ENCODE measurements around the gene HAAO. TPM values are rescaled to one million over a fixed set of nuclear protein-coding genes. Genes with fewer than 3 reads are reported as not detected.

The HAAO gene
- polyA plus RNA-seq, 1 experiment: 3.1 TPM

DNA sequence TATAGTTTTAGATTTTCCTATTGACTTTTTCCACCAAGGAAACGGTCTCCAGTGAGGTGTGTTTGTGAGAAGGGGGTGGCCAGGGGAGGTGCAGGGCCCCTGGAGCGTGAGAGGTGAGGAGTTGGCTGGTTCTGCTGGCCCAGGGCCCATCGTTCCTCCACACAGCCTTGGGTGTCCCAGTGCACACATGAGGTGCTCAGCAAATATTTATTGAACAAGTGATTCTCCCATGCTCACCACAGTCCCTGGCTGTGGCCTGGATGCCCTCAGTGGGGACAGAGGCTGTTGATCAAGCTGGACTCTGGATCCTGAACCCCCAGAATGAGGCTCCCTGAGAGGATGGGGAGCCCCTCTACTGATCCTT is 5.0 kb downstream of the HAAO start:
- peaks cover 14% of the 10 kb centered on the region for H3K27me3 ChIP-seq (ENCODE audit: control insufficient read depth, insufficient read depth, low read length)
- H3K4me3 ChIP-seq (ENCODE audit: low read depth, low read length): no peak overlapping the region
- TF ChIP-seq, protein P1, sequence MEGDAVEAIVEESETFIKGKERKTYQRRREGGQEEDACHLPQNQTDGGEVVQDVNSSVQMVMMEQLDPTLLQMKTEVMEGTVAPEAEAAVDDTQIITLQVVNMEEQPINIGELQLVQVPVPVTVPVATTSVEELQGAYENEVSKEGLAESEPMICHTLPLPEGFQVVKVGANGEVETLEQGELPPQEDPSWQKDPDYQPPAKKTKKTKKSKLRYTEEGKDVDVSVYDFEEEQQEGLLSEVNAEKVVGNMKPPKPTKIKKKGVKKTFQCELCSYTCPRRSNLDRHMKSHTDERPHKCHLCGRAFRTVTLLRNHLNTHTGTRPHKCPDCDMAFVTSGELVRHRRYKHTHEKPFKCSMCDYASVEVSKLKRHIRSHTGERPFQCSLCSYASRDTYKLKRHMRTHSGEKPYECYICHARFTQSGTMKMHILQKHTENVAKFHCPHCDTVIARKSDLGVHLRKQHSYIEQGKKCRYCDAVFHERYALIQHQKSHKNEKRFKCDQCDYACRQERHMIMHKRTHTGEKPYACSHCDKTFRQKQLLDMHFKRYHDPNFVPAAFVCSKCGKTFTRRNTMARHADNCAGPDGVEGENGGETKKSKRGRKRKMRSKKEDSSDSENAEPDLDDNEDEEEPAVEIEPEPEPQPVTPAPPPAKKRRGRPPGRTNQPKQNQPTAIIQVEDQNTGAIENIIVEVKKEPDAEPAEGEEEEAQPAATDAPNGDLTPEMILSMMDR (IDR thresholded peaks at IDR 0.05; ENCODE audit: low read depth, low read length): no peak
- POLR2A ChIA-PET: no interaction called here
- H3K27ac ChIP-seq (ENCODE audit: low read depth, low read length): no peak overlapping the region
- no peak for DNase-seq (ENCODE audit: low read depth, low spot score)
- CTCF ChIA-PET: no interaction called here
- no peaks in the 10 kb centered on the region for H3K9me3 ChIP-seq (ENCODE audit: control insufficient read depth, insufficient read depth, low read length)

DNA sequence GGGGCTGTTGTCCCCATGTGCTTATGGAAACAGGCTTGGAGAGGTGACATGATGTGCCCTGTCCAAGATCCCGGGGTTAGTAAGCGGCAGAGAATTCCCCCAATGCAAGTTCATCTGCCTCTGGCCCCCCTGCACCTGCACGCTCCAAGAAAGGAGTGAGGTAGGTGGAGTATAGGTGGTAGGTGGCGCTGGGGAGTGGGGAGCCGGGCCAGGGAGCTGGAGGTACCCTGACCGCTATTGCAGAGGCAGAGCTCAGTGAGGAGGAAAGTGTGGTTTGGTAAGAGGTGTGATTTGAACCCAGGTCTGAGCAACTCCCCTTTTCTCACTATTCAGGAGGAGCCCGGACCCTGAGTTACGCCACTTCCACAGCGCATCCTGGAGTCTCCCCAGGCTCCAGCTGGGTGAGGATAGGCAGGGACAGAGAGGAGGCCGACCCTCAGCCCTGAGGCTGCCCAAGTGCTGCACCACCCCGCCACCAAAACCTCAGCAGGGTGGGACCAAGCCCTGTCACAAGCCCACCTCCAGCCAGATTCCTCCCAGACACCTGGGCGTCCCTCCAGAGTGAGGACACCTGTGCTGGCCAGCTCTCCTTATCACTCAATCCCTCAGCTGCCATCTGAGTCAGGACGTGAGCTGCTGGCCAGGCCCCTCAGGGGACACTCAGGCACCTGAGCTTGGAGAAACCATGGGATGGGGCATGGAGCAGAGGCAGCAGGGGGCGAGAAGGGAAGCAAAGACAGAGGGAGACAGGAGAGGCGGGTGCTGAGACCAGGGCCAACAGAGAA is 5.6 kb downstream of the HAAO start:
- no peak for DNase-seq (ENCODE audit: low read depth, low spot score)
- no peaks in the 10 kb centered on the region for H3K9me3 ChIP-seq (ENCODE audit: control insufficient read depth, insufficient read depth, low read length)
- ChIA-PET POLR2A (no interaction called here), CTCF (no interaction called here)
- H3K27me3 ChIP-seq (ENCODE audit: control insufficient read depth, insufficient read depth, low read length): peaks cover 9% of the 10 kb centered on the region
- no peak overlapping the region for H3K27ac ChIP-seq (ENCODE audit: low read depth, low read length)
- no peak overlapping the region for H3K4me3 ChIP-seq (ENCODE audit: low read depth, low read length)
- TF ChIP-seq, protein P1 (IDR thresholded peaks at IDR 0.05; ENCODE audit: low read depth, low read length): no peak

DNA sequence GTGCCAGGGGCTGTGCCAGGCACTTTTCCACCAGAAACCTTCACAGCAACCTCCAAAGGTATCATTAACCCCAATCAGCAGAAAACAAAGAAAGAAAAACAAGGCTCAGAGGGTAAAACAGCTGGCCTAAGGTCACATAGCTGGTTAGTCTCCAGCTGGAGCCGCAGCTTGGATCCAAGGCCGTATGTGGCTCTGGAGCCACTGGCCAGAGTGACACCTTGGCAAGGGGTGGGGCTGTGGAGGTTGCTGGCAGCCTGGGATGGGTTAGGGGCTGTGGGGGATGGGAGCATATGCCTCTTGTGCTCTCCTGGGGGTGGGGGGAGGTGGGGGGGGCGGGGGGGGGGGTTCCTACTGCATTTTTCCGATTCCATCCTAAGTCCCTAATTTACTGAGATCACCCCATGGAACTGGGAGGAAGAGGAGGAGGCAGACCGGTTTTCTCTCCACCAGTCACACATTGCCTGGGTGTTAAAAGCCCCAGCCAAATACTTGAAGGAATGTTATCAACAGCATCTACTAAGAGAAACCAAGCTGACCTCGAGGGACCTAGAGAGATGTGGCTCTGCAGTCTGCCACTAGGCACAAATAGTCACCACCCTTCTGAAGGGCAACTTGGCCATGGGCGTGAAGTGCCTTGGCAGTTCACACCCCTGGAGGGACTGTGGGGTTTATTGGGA is 8.0 kb downstream of the HAAO start:
- H3K4me3 ChIP-seq (ENCODE audit: low read depth, low read length): no peak overlapping the region
- no peak overlapping the region for H3K27ac ChIP-seq (ENCODE audit: low read depth, low read length)
- ChIA-PET POLR2A (no interaction called here), CTCF (no interaction called here)
- TF ChIP-seq, protein P1 (IDR thresholded peaks at IDR 0.05; ENCODE audit: low read depth, low read length): no peak
- DNase-seq (ENCODE audit: low read depth, low spot score): no peak
- H3K9me3 ChIP-seq (ENCODE audit: control insufficient read depth, insufficient read depth, low read length): no peaks in the 10 kb centered on the region; the same call in 1 of the 2 replicates
- peaks cover 8% of the 10 kb centered on the region for H3K27me3 ChIP-seq (ENCODE audit: control insufficient read depth, insufficient read depth, low read length)

DNA sequence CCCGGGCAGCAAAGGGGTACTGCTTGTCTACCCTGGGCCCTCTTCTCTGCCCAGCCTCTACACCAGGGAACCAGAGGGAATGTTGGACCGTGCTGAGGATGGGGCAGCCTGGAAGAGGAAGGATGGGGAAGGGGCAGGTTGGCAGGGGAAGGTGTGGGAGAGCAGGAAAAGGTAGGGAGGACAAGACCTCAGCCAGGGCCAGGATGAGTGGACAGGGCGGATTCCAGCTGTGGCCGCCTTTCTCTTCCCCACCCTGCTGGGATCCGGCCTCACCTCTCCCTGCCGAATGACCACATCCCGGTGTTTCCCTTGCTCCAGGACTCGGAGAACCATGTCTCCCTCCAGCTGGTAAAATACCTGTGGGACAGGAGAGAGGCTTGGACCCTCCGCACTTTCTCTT is 8.9 kb downstream of the HAAO start:
- Histone ChIP-seq H3K27ac (ENCODE audit: low read depth, low read length) (no peak overlapping the region), H3K9me3 (ENCODE audit: control insufficient read depth, insufficient read depth, low read length) (peaks cover under 1% of the 10 kb centered on the region), H3K4me3 (ENCODE audit: low read depth, low read length) (no peak overlapping the region), H3K27me3 (ENCODE audit: control insufficient read depth, insufficient read depth, low read length) (peaks cover 8% of the 10 kb centered on the region)
- ChIA-PET POLR2A (no interaction called here), CTCF (no interaction called here)
- TF ChIP-seq, protein P1 (IDR thresholded peaks at IDR 0.05; ENCODE audit: low read depth, low read length): no peak
- DNase-seq (ENCODE audit: low read depth, low spot score): no peak

DNA sequence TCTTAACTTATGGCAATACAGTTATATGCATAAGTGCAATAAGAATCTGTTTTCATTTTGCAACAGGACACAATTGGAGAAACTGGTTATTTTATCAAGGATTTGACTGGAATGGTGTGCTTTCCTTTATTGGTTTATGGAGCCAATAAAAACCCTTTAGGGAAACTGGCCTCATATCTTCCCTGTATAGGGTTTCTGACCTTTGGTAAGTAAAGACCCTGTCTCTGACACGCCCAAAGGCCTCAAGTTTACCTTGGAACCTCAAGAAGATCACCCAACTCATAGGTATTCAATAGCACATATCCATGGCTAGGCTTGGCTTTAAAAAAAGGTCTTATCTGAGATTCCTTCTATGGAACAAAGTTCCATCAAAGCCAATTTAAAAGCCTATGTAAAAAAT is 11.2 kb downstream of the HAAO start:
- Histone ChIP-seq H3K27me3 (ENCODE audit: control insufficient read depth, insufficient read depth, low read length) (peaks cover 6% of the 10 kb centered on the region), H3K27ac (ENCODE audit: low read depth, low read length) (no peak overlapping the region), H3K4me3 (ENCODE audit: low read depth, low read length) (no peak overlapping the region), H3K9me3 (ENCODE audit: control insufficient read depth, insufficient read depth, low read length) (peaks cover 5% of the 10 kb centered on the region)
- CTCF ChIA-PET: no interaction called here
- DNase-seq (ENCODE audit: low read depth, low spot score): no peak
- TF ChIP-seq, protein P1 (IDR thresholded peaks at IDR 0.05; ENCODE audit: low read depth, low read length): no peak
- POLR2A ChIA-PET: no interaction called here

All from AG04450 (cell line).